ENCODE results near the gene NEO1.

Gene NEO1

GRCh38 chr15:73108676-73109075 lies 56.4 kb downstream of the NEO1 start:
- H3K4me3 ChIP-seq (ENCODE audit: control insufficient read depth, low read depth, low read length): no peak overlapping the region
- DNase-seq (ENCODE audit: low read depth): no peak
- no peak for TF ChIP-seq CTCF (IDR thresholded peaks at IDR 0.05; ENCODE audit: control insufficient read depth, insufficient read depth, low read depth, low read length, missing control alignments)

- TF ChIP-seq CTCF (IDR thresholded peaks at IDR 0.05; ENCODE audit: control insufficient read depth, insufficient read depth, low read depth, low read length, missing control alignments): no peak
- DNase-seq (ENCODE audit: low read depth): no peak
- H3K4me3 ChIP-seq (ENCODE audit: control insufficient read depth, low read depth, low read length): no peak overlapping the region
Observed at GRCh38 chr15:73109765-73110164, 57.5 kb downstream of the NEO1 start.

- H3K4me3 ChIP-seq (ENCODE audit: control insufficient read depth, low read depth, low read length): no peak overlapping the region
- no peak for TF ChIP-seq CTCF (IDR thresholded peaks at IDR 0.05; ENCODE audit: control insufficient read depth, insufficient read depth, low read depth, low read length, missing control alignments)
Observed at GRCh38 chr15:73110201-73110600, 57.9 kb downstream of the NEO1 start.

GRCh38 chr15:73114064-73114463 lies 61.8 kb downstream of the NEO1 start:
- no peak for TF ChIP-seq CTCF (IDR thresholded peaks at IDR 0.05; ENCODE audit: control insufficient read depth, insufficient read depth, low read depth, low read length, missing control alignments)
- H3K4me3 ChIP-seq (ENCODE audit: control insufficient read depth, low read depth, low read length): no peak overlapping the region
- no peak for DNase-seq (ENCODE audit: low read depth)

More at GRCh38 chr15:73110201-73110600, 57.9 kb downstream of the NEO1 start:
- DNase-seq (ENCODE audit: low read depth): no peak

- no peak for DNase-seq (ENCODE audit: low read depth)
- TF ChIP-seq CTCF (IDR thresholded peaks at IDR 0.05; ENCODE audit: control insufficient read depth, insufficient read depth, low read depth, low read length, missing control alignments): no peak
- no peak overlapping the region for H3K4me3 ChIP-seq (ENCODE audit: control insufficient read depth, low read depth, low read length)
Observed at GRCh38 chr15:73116164-73116563, 63.9 kb downstream of the NEO1 start.

GRCh38 chr15:73118055-73118454 lies 65.8 kb downstream of the NEO1 start:
- no peak for TF ChIP-seq CTCF (IDR thresholded peaks at IDR 0.05; ENCODE audit: control insufficient read depth, insufficient read depth, low read depth, low read length, missing control alignments)
- no peak overlapping the region for H3K4me3 ChIP-seq (ENCODE audit: control insufficient read depth, low read depth, low read length)
- no peak for DNase-seq (ENCODE audit: low read depth)

GRCh38 chr15:73119478-73119877 lies 67.2 kb downstream of the NEO1 start:
- TF ChIP-seq CTCF (IDR thresholded peaks at IDR 0.05; ENCODE audit: control insufficient read depth, insufficient read depth, low read depth, low read length, missing control alignments): no peak
- no peak overlapping the region for H3K4me3 ChIP-seq (ENCODE audit: control insufficient read depth, low read depth, low read length)
- no peak for DNase-seq (ENCODE audit: low read depth)
